ENCODE measurements around the gene FBXL20. TPM values are rescaled to one million over a fixed set of nuclear protein-coding genes. Genes with fewer than 3 reads are reported as not detected.
A peak's percentile ranks its signal among the peaks of the same experiment; 100 is the strongest.

The FBXL20 gene
- total and polyA plus RNA-seq, 9 of the 15 experiments (the other 6 are each of a cell fraction or from before 2014, with no cell fraction given): 1.8 to 15.1 (median 5.6) TPM

DNA sequence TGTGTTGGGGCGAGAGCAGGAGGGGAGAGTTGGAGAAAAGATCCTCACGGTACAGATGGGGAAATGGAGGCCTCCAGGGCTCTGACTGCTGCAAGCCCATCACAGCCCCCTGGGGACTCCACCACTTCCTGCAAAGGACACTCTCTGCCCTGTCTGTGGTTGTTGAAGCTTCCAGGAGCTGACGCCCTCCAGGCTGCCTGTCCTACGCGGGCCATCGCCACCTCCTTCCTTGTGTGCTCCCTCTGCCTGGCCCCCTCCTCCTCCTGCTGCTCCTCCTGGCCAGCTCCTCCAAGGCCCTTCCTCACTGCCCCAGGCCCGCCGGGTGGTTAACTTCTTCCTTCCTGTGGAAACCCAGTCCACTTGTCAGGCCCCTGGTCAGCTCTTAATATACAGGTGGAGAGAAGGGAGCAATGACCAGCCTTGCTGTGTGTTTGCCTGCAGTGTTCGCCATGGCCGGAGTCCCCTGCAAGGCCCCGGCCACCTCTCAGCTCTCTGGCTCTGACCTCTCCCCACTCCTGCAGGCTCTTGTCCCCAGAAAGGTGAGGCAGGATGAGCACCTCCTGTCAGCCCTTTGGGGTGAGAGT is 157.3 kb downstream of the FBXL20 start (continued):
- TF ChIP-seq, protein P1, sequence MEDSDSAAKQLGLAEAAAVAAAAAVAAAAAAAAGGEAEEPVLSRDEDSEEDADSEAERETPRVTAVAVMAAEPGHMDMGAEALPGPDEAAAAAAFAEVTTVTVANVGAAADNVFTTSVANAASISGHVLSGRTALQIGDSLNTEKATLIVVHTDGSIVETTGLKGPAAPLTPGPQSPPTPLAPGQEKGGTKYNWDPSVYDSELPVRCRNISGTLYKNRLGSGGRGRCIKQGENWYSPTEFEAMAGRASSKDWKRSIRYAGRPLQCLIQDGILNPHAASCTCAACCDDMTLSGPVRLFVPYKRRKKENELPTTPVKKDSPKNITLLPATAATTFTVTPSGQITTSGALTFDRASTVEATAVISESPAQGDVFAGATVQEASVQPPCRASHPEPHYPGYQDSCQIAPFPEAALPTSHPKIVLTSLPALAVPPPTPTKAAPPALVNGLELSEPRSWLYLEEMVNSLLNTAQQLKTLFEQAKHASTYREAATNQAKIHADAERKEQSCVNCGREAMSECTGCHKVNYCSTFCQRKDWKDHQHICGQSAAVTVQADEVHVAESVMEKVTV (CRISPR knock-in tag; IDR thresholded peaks at IDR 0.05): no peak
- TF ChIP-seq, protein P2, sequence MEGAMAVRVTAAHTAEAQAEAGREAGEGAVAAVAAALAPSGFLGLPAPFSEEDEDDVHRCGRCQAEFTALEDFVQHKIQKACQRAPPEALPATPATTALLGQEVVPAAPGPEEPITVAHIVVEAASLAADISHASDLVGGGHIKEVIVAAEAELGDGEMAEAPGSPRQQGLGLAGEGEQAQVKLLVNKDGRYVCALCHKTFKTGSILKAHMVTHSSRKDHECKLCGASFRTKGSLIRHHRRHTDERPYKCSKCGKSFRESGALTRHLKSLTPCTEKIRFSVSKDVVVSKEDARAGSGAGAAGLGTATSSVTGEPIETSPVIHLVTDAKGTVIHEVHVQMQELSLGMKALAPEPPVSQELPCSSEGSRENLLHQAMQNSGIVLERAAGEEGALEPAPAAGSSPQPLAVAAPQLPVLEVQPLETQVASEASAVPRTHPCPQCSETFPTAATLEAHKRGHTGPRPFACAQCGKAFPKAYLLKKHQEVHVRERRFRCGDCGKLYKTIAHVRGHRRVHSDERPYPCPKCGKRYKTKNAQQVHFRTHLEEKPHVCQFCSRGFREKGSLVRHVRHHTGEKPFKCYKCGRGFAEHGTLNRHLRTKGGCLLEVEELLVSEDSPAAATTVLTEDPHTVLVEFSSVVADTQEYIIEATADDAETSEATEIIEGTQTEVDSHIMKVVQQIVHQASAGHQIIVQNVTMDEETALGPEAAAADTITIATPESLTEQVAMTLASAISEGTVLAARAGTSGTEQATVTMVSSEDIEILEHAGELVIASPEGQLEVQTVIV (CRISPR knock-in tag; IDR thresholded peaks at IDR 0.05; ENCODE audit: borderline replicate concordance): no peak
- TF ChIP-seq FOXP1 (CRISPR knock-in tag; IDR thresholded peaks at IDR 0.05): no peak
- TF ChIP-seq ZFPM2 (CRISPR knock-in tag; IDR thresholded peaks at IDR 0.05): no peak

DNA sequence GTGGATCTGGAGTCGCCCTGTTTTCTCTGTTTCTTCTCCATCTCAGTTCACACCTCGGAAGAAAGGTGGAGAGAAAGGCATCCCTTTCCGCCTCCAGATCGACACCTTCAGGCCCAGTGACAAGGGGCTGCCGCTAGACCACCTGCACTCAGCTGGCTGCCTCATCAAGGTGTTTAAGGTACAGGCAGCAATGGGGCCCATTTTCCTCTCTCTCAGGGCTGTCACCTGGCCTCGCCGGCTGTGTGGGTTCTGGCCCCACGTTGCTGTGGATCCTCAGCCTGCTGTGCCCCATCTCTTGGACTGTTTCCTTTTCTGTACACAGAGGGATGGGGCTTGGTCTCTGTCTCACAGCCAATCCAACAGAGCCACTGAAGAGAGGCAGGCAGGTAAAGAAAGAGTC is 158.3 kb downstream of the FBXL20 start:
- Histone ChIP-seq H4K20me1 (replicated peaks; ENCODE audit: control insufficient read depth, insufficient read depth, low read length) (peaks cover 4% of the 10 kb centered on the region; the same call in 1 of the 2 replicates), H2AFZ (ENCODE audit: low read depth, low read length) (no peak overlapping the region), H3K36me3 (ENCODE audit: control insufficient read depth, insufficient read depth, low read length) (no peaks in the 10 kb centered on the region), H3K79me2 (ENCODE audit: control insufficient read depth, insufficient read depth, low read length) (no peaks in the 10 kb centered on the region), H3K4me3 (no peak overlapping the region), H3K9me1 (ENCODE audit: control insufficient read depth, insufficient read depth, low read length) (no peaks in the 10 kb centered on the region), H3K27me3 (ENCODE audit: control insufficient read depth in 2 of 2, insufficient read depth in 2 of 2, low read length in 2 of 2) (peaks cover 0 to 6% of the 10 kb centered on the region in 2 experiments; a peak in 2 of 5 replicates), H3K9ac (ENCODE audit: insufficient read depth in 1 of 2, low read depth in 2 of 2, low read length in 2 of 2) (0 out of 4 replicates have a peak overlapping the region, but pooled peaks of 1 of the 2 experiments have one; percentile 39), H3K4me1 (replicated peaks in 1 of 2; ENCODE audit: control insufficient read depth in 2 of 2, insufficient read depth in 2 of 2, low read length in 2 of 2) (peaks cover 2 to 14% of the 10 kb centered on the region in 2 experiments; a peak in 4 of 5 replicates), H3K27ac (ENCODE audit: extremely low read depth, low read depth, low read length) (no peak overlapping the region), H3K9me3 (replicated peaks; ENCODE audit: control insufficient read depth, insufficient read depth, low read depth, low read length) (no peaks in the 10 kb centered on the region), H3K4me2 (ENCODE audit: insufficient read depth, low read length) (no peak overlapping the region)
- ATAC-seq (no peak), DNase-seq (ENCODE audit: extremely low read depth in 1 of 4, low spot score in 3 of 4) (no peak), FAIRE-seq (no peak)
- TF ChIP-seq BRCA1 (IDR thresholded peaks at IDR 0.05) (no peak), BRCA1 (CRISPR knock-in tag; IDR thresholded peaks at IDR 0.05) (no peak)
- TF ChIP-seq, protein P3, sequence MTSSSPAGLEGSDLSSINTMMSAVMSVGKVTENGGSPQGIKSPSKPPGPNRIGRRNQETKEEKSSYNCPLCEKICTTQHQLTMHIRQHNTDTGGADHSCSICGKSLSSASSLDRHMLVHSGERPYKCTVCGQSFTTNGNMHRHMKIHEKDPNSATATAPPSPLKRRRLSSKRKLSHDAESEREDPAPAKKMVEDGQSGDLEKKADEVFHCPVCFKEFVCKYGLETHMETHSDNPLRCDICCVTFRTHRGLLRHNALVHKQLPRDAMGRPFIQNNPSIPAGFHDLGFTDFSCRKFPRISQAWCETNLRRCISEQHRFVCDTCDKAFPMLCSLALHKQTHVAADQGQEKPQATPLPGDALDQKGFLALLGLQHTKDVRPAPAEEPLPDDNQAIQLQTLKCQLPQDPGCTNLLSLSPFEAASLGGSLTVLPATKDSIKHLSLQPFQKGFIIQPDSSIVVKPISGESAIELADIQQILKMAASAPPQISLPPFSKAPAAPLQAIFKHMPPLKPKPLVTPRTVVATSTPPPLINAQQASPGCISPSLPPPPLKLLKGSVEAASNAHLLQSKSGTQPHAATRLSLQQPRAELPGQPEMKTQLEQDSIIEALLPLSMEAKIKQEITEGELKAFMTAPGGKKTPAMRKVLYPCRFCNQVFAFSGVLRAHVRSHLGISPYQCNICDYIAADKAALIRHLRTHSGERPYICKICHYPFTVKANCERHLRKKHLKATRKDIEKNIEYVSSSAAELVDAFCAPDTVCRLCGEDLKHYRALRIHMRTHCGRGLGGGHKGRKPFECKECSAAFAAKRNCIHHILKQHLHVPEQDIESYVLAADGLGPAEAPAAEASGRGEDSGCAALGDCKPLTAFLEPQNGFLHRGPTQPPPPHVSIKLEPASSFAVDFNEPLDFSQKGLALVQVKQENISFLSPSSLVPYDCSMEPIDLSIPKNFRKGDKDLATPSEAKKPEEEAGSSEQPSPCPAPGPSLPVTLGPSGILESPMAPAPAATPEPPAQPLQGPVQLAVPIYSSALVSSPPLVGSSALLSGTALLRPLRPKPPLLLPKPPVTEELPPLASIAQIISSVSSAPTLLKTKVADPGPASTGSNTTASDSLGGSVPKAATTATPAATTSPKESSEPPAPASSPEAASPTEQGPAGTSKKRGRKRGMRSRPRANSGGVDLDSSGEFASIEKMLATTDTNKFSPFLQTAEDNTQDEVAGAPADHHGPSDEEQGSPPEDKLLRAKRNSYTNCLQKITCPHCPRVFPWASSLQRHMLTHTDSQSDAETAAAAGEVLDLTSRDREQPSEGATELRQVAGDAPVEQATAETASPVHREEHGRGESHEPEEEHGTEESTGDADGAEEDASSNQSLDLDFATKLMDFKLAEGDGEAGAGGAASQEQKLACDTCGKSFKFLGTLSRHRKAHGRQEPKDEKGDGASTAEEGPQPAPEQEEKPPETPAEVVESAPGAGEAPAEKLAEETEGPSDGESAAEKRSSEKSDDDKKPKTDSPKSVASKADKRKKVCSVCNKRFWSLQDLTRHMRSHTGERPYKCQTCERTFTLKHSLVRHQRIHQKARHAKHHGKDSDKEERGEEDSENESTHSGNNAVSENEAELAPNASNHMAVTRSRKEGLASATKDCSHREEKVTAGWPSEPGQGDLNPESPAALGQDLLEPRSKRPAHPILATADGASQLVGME (CRISPR knock-in tag; IDR thresholded peaks at IDR 0.05): no peak
- TF ChIP-seq, protein P4, sequence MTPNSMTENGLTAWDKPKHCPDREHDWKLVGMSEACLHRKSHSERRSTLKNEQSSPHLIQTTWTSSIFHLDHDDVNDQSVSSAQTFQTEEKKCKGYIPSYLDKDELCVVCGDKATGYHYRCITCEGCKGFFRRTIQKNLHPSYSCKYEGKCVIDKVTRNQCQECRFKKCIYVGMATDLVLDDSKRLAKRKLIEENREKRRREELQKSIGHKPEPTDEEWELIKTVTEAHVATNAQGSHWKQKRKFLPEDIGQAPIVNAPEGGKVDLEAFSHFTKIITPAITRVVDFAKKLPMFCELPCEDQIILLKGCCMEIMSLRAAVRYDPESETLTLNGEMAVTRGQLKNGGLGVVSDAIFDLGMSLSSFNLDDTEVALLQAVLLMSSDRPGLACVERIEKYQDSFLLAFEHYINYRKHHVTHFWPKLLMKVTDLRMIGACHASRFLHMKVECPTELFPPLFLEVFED (CRISPR knock-in tag; conservative IDR thresholded peaks at IDR 0.05): no peak
- 45% methylated on average over 8 of the region's 8 CpGs for WGBS (ENCODE audit: insufficient coverage, low coverage, missing lambda C conversion rate)
- ChIA-PET CTCF (ENCODE audit: low intra/inter-chr PET ratio) (no interaction called here), POLR2A (interaction anchor here (0.7 to 1.3 kb wide), 2 partner anchors 36 to 89 kb away, joined by 3 read pairs; no protein-coding TSS in a partner anchor)
- in situ Hi-C loops (cut with MboI): no loop called here
- BruUV-seq (replicated peaks): no TSS peak
- intact Hi-C loops (cut with micrococcal nuclease): loop anchor here (10.0 kb wide), 1 partner anchor 88 kb away; the partner anchor contains the start of gene PLXDC1
